Frontal cortex (tissue), 4 donors: ENCODE measurements around the gene ZNF302. TPM values are rescaled to one million over a fixed set of nuclear protein-coding genes. Genes with fewer than 3 reads are reported as not detected.
"Not testable (repeated sequence)": the region's sequence is repeated elsewhere in the genome, so short reads cannot be mapped to it uniquely, and the experiment has no call there.

ENCODE experiments used
- DNase-seq, 2 donors: peaks; one replicate each; pipeline ENCODE4 v3.0.0; 2012; ENCODE audit warnings: low spot score in 2 of 2
- FAIRE-seq: peaks from 2 replicates; lab custom pipeline; 2012; peaks lifted over from hg19 to GRCh38; lab: Jason Lieb, UNC
- total RNA-seq: library from RNA; depleted of rRNA; stranded (reverse); fragments of >200 nt; gene quantifications from one replicate; pipeline ENCODE4 v1.2.3, GENCODE V29; 2014
- donor health status: control.
- donor health status: control.
- donor health status: control.

The ZNF302 gene
- total RNA-seq: 59.5 TPM

DNA sequence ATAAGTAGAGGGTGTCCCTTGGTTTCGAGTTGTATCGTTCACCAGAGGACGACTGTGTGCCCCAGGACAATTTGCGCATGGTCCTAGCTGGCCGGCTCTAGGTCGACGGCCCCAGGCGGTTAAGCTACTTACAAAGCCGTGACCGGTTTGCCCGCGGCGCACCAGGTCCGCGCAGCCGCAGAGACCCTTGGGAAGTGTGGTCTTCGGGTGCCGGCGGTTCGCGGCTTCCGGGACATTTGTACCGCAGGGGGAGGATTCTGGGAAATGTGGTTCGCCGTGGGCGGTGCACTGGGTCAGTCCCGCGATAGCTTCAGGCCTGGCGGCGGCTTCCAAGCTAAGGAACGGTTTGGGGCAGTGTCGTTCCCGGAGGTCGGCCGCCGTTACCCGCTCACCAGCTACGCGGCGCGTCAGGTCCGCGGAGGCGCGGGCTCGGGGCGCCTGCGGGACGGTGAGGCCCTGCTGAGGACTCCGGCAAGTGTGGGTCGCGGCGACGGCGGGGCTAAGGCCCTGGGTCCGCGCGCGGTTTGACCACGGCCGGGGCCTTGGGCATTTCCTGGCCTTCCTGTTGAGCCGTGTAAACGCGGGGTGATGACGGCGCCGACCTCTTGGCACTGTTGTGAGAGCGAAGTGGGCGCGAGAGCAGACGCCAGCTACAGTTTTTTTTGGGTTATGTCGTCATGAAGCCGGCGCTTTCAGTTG is at the start of gene ZNF302:
Gene ZNF302 (plus strand): TSS at position 293 of the 699 bp plus-strand sequence. CDS start 1,127 bp downstream, outside the sequence.
- FAIRE-seq (no peak), DNase-seq (peak; percentile 89)

DNA sequence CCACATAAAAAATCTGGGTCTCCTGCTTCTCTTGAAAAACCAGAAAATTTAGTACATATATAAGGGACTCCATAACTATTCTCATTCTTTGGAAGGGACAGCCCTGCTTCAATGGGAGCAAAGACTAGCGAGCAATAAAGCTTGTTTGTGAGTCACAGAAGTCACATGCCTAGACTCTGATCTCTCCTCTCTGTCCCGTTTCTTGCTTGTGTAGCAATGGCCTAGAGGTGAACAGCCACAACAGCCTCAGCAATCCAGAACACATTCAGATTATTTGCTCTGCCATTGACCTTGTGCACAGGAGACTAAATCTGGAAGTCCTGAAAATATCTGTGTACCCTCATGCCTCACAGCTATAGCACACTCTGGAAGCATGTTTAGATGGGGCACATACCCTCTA is 43.7 kb upstream of the ZNF302 start:
- no peak for FAIRE-seq

DNA sequence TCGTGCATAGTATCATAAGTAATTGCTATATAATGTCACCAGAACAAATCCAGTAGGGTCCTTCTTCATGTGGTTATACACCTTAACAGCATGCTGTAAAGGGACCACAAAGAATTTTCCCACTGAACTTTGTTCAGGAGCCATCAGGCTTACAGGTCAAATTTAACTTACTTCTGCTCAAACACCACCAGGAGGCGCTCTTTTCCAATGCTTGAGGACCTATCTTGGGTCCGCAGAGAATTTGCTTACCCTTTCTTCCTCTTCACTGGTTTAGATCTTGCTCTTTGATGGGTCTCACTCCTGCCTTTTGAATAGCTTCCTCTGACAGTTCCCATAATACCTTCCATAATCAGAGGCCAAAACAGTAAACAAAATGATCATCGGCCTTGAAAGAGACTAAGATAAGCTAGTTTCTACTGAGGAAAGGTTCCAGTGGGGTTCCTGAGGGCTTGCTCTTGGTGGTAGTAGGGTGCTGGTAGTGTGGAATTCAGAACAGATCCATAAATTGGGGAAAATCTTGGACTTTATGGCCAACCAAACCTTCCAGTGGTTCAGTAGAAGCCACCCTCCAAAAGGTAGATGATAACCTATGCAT is 37.9 kb upstream of the ZNF302 start:
- FAIRE-seq: no peak
- DNase-seq: peak in 1 of 2 donors; percentile 12

More for the DNA sequence above, 43.7 kb upstream of the ZNF302 start:
- DNase-seq: no peak

DNA sequence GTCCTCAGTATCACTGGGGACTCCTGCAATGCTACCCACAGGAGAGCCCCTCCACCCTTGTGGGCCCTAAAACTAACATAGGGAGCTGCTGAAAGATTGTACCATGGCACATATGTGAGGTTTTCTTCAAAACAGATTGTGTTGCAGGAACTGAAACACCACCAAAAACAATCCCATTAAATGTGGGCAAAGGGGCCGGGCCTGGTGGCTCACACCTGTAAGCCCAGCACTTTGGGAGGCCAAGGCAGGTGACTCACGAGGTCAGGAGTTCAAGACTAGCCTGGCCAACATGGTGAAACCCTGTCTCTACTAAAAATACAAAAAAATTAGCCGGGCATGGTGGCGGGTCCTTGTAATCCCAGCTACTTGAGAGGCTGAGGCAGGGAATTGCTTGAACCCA is 35.2 kb upstream of the ZNF302 start:
- DNase-seq: no peak
- FAIRE-seq: no peak

DNA sequence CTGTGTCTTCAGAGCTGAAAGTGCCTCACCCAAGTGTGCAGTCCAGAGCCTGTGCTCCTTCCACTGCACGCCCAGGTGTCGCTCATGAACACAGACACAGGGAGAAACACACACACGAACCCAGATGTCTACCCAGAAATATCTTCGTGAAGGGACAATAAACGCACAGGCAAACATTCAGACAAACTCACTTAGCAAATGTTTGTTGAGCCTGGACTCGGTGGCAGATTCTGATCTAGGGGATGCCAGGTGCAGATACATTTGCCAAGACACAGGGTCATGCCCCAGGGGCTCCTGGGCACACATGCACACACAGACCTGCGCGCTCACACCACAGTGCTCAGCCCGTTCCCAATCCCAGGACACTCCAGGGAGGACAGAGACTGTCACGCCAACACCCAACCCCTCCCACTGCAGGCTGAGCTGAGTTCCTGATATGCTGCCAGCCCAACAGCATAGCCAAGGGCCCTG is 32.5 kb upstream of the ZNF302 start:
- DNase-seq (no peak), FAIRE-seq (no peak)

DNA sequence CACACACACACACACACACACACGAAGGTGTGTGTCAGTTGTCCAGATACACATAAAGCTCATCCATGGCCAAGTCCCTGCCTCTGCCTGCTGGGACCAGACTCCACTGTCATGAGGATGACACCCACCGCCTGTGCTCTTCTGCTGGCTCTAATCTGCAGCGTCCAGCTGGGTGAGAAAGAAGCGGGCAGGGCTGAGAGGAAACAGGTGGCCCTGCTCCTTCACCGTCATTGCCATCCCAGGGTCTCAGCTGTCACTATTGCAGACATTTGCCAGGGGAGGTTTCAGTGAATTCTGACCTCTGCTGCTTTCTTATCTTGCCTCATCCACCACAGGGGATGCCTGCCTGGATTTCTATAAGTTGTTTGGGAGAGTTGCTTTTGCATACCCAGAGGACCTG is 31.9 kb upstream of the ZNF302 start:
- no peak for DNase-seq
- no peak for FAIRE-seq

DNA sequence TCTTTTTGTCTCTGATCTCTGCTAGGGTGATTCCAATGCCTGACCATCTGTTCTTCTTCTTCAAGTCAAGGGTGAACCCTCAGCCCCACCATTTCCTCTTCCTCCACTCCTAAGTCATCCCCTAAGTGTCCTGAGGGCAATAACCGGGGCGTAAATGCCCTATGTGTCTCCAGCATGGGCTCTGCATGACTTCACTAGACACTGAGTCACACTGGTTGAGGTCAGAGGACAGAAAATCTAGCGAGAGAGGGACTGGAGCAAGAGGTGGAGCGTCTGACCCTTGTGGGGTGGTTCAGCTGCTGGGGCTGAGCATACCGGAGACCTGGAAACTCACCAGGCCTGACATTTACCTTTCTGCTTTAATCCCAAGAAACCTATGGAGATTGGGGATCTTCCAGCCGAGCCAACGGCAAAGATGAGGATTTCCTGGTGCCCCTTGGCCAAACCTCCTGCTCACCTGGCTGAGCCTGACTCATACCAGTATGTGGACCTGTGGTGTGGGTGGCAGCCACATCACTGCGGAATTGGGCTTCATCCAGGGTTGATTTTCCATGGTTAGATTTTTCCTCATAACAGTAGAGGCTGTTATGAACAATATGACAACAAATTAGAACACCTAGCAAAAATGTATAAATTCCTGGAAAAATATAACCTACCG is 27.5 kb upstream of the ZNF302 start:
- no peak for FAIRE-seq

DNA sequence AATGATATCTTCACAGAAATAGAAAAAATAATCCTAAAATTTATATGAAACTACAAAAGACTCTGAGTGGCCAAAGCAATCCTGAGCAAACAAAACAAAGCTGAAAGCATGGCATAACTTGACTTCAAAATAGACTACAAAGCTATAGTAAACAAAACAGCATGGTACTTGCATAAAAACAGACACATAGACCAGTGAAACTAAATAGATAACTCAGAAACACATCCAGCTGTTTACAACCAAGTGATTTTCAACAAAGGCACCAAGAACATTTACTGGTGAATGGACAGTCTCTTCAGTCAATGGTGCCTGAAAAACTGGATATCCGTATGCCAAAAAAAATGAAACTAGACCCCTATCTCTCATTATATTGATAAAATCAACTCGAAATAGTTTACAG is 25.7 kb upstream of the ZNF302 start:
- DNase-seq (no peak), FAIRE-seq (no peak)

More for the DNA sequence above, 27.5 kb upstream of the ZNF302 start:
- no peak for DNase-seq

DNA sequence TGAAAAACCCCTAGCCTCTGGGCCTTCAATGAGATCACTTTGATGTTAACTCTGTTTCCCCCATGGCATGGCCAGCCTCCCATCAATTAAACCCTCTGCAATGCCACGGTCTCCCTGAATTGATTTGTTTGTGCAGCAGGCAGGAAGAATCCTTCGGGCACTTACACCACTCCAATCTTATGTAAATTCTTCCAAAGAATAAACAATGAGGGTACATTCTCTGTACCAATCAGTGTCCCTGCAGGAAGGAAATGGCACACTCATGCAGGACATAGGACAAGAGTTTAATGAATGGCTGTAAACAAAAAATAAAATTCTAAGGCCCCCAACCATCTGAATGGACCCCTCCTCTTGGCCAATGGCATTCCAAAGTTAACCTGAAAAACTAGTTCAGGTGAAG is 22.7 kb upstream of the ZNF302 start:
- no peak for FAIRE-seq
- no peak for DNase-seq

DNA sequence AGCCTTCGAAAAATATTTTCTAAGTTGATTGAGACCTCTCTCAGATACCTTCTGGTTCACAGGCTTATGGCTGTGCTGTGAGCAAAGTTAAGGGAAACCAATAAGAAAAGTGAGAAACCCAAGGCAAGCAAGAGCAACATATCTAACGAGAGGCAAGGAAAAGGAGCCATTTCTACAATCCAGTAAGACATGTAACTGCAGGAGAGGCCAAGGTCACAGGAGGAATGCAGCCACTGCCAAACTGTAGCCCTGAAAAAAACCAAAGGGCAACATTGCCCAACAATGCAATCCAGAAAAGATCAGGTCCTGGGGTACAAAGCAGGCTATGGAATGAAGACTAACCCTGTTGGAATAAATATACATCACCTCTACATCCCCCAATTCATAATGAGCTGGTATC is 21.8 kb upstream of the ZNF302 start:
- DNase-seq: no peak
- no peak for FAIRE-seq

DNA sequence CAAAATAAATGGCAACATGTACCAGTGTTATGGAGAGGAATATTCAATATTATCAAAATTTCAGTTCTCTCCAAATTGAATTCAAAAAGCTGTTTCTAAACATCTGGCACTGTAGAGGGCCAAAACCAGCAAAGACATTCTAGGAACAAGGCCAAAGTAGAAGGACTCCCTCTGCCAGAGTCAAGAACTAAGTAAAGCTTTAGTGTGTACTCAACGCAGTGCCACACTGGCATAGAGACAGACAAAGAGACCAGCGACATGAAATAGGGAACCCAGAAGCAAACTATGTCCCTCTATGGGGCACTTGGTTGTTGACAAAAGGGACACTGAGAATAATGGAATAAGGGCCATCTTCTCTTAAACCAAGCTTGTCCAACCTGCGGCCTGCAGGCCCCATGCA is 16.1 kb upstream of the ZNF302 start:
- no peak for FAIRE-seq
- no peak for DNase-seq

DNA sequence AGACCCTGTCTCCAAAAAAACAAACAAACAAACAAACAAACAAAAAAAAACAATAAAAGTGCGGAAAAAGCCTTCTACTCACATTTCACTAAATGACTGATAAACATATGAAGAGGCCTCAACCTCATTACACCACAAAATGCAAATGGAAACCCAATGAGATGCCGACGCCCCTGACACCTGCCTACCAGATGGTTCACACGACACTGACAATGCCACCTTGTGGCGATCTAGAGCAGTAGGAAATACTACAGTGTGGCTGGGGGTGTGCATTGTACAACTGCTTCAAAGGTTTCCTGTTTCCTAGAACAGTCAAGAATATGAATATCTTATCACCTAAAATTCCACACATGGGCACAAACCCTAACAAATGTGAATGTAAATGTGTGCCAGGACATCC is 14.6 kb upstream of the ZNF302 start:
- DNase-seq (no peak), FAIRE-seq (no peak)

DNA sequence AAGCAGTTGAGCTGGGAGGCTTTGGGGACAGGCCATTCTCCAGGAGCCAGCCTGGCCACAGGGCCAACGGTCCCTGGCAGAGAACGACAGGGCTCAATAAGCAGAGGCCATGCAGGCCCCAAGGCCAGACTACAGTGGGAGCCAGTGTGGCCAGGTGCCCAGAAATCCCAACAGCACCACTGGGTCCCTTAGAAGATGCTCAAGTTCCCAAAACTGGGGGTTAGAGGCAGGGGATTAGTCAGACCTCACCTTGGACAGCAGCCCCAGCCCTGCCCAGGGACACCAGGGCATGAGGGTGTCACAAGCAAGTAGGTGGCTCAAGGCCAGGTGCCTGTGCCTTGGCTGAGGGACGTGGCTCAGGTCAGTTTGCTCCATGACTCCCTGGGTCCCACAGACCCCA is 13.3 kb upstream of the ZNF302 start:
- DNase-seq: no peak
- no peak for FAIRE-seq

DNA sequence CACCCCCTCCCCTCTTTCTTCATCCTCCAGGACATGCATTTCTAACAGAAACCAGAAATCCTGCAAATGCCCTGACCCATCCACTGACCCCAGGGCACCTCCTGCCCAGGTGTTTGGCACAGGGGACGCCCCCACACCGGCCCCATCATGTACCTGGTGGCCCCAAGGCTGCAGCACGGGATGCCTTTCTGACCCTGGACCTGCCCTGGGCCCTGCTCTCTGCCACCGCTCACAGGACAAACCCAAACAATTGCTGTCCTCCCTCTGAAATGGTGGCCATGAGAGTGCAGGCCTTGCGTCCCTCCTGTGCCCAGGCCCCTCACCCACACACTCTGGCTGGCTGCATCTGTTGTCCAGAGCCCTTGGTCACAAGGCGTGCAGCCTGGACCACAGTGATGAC is 12.6 kb upstream of the ZNF302 start:
- no peak for FAIRE-seq

DNA sequence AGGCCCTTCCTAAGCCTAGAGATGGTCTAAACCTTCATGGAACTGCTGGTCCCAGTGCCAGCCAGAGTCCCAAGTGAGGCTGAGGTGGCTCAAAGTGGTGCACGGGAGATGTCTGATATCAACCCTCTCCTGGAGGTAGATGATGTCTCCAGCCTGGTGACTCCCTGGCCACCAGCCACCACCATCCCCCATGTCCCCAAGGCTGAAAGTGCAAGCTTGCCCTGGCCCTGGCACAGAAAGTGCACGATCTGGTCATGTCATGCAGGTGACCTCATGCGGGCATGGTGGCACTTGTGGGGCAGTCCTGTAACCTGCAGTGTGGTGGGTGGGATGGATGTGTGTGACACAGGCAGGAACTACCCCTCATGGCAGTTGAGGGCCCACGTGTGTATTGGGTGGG is 12.2 kb upstream of the ZNF302 start:
- FAIRE-seq, DNase-seq: not testable (repeated sequence)

More for the DNA sequence above, 12.6 kb upstream of the ZNF302 start:
- no peak for DNase-seq

DNA sequence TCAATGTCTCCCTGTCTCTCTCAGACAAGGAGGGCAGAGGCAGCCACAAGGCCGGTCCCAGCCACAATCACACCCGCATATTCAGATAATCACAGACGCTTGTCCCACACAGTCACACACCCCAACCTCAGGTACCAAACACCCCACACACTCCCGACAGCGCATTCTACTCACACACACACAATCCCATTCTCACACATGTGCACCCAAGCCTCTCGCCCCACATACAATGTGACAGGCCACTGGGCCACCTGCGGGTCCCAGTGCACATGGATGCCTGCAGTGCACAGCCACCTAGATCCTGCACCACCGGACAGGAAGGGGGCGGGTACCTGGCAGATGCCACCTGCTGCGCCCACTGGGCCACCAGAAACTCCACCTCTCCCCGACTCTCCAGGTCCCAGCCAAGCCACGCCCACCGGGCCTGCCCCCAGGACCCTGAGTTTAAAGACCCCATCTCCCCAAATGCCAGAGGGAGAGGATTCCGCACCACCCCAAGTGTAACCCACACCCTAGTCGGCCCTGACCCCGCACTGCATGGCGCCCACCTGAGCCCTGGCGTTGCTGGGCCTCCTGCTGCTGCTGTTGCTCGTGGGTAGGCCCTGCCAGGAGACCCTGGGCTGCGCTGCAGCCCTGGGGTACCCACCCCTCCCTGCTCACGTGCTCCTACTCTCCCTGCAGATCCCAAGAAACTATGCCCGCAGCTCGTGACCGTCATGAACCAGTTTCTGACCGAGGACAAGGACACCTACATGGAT is 11.1 kb upstream of the ZNF302 start:
- DNase-seq (no peak), FAIRE-seq (no peak)

DNA sequence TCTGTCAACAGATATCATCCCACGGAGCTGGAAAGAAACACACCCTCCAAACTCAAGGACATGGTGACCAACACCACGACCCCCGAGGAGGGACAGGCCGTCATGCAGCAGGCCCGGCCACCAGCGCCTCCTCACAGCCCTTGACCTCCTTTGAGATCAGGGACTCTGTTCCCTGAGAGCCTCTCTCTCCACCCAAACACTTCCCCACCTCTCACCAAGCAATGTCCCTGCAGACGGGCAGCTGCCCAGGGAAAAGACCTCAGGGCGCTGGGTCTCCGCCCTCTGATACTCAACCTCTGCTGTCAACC is 10.6 kb upstream of the ZNF302 start:
- FAIRE-seq (no peak), DNase-seq (no peak)

DNA sequence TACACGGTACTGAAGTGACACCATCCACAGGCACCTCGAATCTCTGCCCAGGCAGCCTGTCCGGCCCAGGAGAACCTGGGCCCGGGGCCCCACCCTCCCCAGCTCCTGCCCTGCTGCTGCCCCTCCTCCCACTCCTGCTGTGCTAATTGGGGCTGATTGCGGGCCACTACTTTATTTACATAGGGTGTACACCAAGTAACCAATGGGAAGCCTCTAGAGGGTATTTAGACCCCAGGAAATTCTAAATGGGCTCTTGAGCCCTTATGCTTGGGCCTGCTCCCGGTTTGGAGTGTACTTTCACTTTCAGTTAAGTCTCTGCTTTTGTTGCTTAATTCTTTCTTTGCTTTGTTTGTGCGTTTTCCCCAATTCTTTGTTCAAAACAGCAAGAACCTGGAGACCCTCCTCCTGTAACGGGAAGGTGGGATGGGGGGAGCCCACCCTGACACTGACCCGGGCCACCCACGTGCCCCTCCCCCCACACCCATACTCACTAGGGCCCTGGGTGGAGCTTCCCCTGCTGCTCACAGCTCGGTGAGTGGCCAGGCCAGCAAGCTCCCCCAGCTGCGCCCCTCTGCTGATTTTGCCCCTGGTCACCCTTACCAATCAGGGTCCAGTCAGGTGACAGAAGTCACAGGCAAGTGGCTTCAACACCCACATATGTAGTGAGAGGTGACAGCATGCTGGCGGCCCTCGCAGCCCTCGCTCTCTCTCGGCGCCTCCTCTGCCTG is 10.0 kb upstream of the ZNF302 start:
- DNase-seq (no peak), FAIRE-seq (no peak)

DNA sequence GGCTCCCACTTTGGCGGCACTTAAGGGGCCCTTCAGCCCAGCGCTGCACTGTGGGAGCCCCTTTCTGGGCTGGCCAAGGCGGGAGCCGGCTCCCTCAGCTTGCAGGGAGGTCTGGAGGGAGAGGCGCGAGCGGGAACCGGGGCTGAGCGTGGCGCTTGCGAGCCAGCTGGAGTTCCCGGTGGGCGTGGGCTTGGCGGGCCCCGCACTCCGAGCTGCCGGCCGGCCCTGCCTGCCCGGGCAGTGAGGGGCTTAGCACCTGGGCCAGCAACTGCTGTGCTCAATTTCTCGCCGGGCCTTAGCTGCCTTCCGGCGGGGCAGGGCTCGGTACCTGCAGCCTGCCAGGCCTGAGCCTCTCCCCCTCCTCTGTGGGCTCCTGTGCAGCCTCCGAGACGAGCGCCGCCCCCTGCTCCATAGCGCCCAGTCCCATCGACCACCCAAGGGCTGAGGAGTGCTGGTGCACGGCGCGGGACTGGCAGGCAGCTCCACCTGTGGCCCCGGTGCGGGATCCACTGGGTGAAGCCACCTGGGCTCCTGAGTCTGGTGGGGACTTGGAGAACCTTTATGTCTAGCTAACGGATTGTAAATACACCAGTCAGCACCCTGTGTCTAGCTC is 9.3 kb upstream of the ZNF302 start:
- not testable (repeated sequence) for DNase-seq, FAIRE-seq
